IPS-NIHi7 (cell line): ENCODE measurements around the gene CNEP1R1.

ENCODE experiments used
- DNase-seq: peaks from one replicate; pipeline ENCODE4 v3.0.0; 2012; ENCODE audit warnings: mixed read lengths; ENCODE audit errors: extremely low spot score

CNEP1R1 gene

GRCh38 chr16:50017553-50017952, 7.5 kb upstream of the CNEP1R1 start:
- no peak for DNase-seq

DNA sequence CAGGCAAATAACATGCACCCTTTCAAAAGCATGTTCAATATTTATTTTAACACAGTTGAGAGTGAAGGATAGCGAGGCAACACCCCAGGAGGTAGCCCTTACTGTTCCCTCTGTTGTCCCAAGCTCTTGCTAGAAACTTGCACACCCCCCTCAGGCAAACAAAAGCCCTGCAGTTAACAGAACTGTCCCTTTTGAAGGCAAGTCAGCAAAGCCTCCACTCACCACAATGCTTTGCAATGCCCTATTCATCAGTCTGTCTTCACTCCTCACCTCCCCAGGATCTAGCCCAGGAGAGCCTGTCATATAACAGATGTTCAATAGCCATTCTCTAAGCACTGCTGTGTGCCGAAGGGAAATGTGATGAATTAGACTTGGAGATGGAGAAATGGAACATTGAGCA, 3.5 kb upstream of the CNEP1R1 start:
- DNase-seq = peak; percentile 73

- DNase-seq = no peak
Measured at GRCh38 chr16:50023641-50024040, 1.4 kb upstream of the CNEP1R1 start.

DNA sequence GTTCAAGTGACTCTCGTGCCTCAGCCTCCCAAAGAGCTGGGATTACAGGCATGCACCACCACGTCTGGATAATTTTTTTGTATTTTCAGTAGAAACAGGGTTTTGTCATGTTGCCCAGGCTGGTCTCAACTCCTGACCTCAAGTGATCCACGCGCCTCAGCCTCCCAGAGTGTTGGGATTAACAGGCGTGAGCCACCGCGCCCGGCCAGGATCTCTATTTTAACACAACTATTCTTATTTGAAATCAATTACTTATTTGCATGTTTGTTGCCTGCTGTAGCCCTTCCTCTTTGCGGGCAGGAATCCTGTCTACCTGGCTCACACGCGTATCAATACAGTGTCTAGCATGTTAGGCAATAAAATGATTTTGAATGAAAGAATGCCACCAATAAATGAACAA, 818 bp upstream of the CNEP1R1 start:
- no peak for DNase-seq

DNA sequence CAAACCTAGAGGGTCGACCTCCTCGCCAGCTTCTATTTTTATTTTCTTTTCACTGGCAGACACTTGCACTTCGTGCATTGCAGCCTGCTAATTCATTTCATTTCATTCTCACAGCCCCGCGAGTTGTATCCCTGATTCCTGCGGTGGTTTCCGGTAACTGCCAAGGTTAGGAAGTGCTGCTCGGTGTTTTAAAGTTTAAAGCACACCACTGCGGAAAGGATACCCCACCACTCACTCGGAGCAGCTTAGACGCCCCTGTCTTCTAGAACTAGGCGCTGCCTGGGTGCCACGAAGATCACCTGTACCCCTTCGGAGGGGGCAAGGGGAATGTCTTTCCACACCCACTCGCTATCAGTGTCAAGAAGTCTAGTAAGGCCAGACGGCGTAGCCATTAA, 509 bp downstream of the CNEP1R1 start:
- DNase-seq = peak; percentile 38

DNA sequence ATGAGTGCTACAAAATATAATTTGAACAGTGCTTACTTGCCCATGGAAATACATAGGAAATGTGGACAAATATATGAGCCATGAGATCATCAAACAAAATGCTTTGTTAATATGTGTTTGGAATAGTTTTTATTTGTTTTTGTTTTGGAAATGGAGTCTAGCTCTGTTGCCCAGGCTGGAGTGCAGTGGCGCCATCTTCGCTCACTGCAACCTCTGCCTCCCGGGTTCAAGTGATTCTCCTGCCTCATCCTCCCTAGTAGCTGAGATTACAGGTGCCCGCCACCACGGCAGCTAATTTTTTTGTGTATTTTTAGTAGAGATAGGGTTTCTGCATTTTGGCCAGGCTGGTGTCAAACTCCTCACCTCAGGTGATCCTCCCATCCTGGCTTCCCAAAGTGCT, 2.8 kb downstream of the CNEP1R1 start:
- no peak for DNase-seq

- no peak for DNase-seq
Measured at GRCh38 chr16:50035468-50035992, 10.5 kb downstream of the CNEP1R1 start.

DNA sequence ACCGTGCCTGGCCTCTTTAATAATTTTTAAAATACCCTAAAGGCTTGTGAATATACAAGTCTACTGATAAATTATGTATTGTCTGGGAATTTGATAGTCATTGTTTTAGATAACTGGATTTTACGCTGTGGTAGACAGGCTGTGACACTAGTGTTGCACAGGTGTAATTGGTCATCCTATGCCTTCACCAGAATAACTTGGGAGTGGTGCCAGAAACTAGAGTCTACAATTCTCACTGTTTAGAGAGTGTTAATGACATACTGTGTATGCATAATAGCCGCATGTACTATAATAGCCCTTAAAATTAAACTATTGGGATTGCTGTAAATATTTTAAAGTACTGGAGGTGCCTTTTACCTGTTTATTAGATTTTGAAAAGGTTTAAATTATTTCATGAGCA, 11.4 kb downstream of the CNEP1R1 start:
- DNase-seq = no peak

- DNase-seq = no peak
Measured at GRCh38 chr16:50037662-50038220, 12.7 kb downstream of the CNEP1R1 start.

- DNase-seq = no peak
Measured at GRCh38 chr16:50038286-50038685, 13.3 kb downstream of the CNEP1R1 start.

DNA sequence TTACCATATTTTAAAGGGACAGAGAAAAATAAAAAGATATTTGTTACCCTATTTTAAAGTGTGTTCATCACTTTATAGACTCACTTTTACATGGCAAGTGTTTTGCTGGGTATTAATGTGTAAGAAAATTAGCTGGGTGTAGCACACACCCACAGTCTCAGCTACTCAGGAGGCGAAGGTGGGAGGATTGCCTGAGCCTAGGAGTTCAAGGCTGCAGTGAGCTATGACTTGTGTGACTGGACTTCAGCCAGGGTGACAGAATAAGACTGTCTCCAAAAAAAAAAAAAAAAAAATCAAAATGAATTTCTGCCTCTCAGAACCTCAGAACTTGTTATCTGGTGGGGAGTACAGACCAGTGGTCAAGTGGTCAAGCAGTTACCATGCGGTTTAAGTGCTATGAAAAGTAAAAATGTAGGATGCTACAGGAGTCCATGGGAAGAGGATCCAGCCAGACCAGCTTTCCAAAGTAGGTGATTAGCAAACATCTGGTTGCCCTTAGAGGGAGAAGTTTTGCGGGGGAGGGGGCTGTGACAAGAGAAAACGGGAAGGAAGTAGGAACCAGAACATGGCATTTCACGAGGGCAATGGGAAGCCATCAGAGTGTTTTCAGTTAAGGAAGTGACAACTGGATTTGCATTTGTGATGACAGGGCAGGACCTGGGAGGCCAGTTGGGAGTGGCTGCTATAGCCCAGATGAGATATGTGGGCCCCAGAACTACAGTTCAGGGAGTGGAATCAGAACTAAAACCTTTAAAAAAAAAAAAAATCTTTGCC, 13.9 kb downstream of the CNEP1R1 start:
- DNase-seq = peak; percentile 22

DNA sequence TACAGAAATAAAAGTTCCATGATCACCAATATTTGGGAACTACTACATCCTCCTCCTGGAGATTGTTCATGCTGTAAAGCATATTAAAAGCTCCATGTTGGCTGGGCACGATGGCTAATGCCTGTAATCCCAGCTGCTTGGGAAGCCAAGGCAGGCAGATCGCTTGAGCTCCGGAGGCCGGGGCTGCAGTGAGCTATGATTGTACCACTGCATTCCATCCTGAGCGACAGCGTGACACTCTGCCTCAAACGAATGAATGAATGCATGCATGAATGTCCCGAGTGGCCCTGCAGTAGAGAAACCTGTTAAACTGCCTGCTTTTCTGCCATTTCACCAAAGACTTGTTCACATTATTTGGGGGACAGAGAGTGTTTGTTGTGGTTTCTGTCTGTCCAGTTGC, 15.0 kb downstream of the CNEP1R1 start:
- DNase-seq = no peak

DNA sequence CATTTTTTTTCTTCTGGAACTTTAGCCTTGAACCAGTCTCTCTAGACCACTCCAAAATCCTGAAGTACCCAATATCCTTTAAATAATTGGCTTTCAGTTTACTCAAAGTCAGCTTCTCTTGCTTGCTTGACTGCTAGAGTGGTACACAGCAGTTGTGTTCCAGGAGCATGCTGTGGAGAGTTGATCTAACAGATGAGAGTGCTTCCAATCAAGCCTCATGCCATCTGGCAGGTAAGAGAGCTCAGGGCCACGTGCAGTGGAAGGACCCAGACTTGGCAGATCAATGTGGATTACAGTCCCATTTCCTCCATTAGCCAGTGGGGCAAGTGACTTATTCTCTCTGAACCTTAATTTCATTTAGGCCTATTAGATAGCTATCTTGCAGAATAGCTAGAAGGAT, 15.7 kb downstream of the CNEP1R1 start:
- no peak for DNase-seq

DNA sequence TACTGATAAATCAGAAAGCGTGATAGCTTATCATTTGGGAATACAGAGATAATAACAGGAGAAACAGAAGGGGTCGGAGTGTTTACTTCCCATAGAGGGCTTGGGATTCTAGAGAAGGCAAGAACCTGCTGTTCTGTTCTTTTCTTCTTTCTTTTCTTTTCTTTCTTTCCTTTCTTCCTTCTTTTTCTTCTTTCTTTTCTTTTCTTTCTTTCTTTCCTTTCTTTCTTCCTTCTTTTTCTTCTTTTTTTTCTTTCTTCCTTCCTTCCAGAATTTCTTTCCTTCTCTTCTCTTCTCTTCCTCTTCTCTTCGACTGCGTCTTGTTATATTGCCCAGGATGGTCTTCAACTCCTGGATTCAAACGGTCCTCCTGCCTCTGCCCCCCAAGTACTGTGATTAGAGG, 18.3 kb downstream of the CNEP1R1 start:
- no peak for DNase-seq

- no peak for DNase-seq
Measured at GRCh38 chr16:50045412-50045811, 20.4 kb downstream of the CNEP1R1 start.

DNA sequence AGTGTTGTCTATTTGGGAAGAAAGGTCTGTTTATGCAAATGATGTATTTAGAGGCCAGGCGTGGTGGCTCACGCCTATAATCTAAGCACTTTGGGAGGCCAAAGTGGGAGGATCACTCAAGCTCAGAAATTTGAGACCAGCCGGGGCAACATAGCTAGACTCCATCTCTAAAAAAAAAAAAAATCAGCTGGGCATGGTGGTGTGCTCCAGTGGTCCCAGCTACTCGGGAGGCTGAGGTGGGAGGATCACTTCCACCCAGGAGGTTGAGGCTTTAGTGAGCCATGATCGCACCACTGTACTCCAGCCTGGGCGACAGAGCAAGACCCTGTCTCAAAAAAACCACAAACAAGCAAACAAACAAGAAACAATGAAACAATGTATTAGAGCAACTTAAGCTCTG, 21.8 kb downstream of the CNEP1R1 start:
- no peak for DNase-seq

DNA sequence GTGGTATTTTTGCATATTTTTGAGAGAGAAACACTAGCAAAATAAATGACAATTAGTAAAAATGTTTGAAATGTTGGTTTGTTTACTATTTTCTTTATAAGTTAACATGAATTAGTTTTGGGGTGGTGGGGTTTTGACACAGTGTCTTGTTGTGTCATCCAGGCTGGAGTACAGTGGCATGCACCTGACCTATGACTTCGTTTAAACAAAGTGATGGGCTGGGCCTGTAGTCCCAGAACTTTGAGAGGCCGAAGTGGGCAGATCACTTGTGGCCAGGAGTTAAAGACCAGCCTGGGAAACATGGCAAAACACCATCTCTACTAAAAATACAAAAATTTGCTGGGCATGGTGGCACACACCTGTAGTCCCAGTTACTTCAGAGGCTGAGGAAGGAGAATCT, 22.8 kb downstream of the CNEP1R1 start:
- no peak for DNase-seq

DNA sequence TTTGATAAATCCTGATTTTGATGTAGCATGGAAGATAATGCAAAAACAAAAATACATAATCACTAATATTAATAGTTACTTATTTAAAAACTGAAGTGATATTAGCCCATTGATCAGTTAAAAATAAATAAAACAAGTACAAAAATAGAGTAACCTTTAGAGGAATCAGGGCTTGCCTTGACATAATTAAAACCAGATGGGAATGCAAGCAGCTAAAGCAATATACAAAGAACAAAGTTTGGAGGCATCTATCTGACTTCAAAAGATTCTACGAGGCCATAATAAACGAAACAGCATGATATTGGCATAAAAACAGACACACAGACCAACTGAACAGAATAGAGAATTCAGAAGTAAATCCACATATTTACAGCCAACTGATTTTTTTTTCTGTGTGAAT, 25.8 kb downstream of the CNEP1R1 start:
- no peak for DNase-seq

DNA sequence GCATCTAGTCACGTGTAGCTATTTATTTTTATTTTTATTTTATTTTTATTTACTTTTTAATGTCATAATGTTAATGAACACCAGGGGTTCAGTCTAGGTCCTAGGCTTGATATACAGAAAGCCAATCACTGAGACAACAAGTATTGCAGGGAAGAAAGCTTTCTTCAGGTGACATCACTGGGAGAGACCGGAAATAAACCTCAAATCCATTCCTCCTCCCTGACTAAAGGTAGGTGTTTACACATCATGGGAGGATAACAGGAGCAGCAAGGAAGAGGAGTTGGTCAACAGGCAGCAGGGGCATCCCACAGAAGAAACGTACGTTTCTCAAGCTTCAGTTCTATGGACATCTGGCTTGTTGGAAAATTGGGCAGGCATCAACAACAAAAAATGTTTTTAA, 31.2 kb downstream of the CNEP1R1 start:
- no peak for DNase-seq

DNA sequence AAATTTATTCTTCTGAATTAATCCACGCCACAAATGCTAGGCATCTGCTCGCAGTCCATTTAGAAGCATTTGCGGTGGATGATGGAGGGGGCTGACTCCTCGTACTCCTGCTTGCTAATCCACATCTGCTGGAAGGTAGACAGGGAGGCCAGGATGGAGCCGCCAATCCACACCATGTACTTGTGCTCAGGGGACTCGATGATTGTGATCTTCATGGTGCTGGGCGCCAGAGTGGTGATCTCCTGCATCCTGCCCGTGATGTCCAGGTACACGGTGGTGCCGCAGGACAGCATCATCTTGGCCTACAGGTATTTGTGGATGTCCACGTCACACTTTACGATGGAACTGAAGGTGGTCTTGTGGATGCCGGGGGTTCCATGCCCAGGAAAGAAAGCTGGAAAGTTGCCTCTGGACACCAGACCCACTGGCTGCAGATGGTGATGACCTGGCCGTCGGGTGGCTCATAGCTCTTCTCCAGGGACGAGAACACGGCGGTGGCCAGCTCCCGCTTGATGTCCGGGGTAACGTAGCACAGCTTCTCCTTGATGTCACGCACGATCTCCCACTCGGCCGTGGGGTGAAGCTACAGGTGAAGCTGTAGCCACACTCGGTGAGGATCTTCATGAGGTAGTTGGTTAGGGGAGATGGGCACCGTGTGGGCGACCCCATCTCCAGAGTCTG, 33.2 kb downstream of the CNEP1R1 start:
- no peak for DNase-seq

DNA sequence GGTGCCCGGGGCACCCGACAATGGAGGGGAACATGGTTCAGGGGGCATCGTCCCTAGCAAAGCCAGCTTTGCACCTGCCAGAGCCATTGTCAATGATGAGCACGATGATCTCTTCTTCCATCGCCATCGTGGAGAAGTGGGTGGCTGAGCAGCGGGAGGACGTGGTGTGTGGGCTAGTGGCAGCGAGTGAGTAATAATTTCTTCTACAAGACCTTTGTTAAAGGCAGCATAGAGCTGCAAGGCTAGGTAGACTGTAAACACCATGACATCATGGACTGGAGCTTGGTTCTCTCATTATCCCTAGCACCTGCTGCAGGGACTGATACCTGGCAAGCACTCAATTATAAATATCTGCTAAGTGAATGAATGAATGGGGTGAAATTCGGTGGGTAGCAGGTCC, 34.1 kb downstream of the CNEP1R1 start:
- DNase-seq = no peak

DNA sequence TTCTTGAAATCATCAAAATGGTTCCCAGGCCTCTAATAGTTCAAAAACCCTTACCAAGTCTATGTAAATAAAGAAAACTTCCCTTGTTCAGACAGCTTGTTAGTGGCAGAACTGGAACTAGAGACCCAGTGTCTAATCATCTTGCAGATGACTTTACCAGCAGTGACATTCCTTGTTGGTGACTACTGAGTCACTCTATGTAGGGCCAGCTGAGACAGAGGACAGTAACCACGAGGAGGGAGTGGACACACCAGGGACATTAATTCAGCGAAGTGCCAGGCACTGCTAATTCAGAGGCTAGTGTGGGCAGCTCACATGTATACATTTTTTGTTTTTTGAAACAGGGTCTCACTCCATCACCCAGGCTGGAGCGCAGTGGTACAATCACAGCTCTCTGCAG, 34.6 kb downstream of the CNEP1R1 start:
- DNase-seq = no peak

- no peak for DNase-seq
Measured at GRCh38 chr16:50061326-50061725, 36.3 kb downstream of the CNEP1R1 start.
